Upper lobe of left lung (tissue), 4 donors: ENCODE results near the gene LMCD1.

Experiments used
- CTCF ChIP-seq, 6 experiments: fragments of 450-650 bp in 4 of 6; fragments of 200-600 bp in 2 of 6; sonication (generic) in 2 of 6; IDR thresholded peaks; one replicate each; pipeline ENCODE4 v1.5.1; 2016 to 2019; ENCODE audit warnings: antibody characterized with exemption in 6 of 6
- EP300 ChIP-seq, 4 donors: sonication (generic); formaldehyde crosslinking; IDR thresholded peaks; one replicate each; pipeline ENCODE4 v1.5.1; 2017; ENCODE audit warnings: antibody characterized with exemption in 4 of 4, control low read depth in 2 of 4
- POLR2A ChIP-seq, 4 donors: fragments of 450-650 bp; IDR thresholded peaks; one replicate each; pipeline ENCODE4 v1.5.1; 2016 to 2017; ENCODE audit warnings: antibody characterized with exemption in 4 of 4, mild to moderate bottlenecking in 2 of 4
- POLR2AphosphoS5 ChIP-seq, 2 donors: sonication (generic); formaldehyde crosslinking; IDR thresholded peaks; one replicate each; pipeline ENCODE4 v1.5.1; 2017; ENCODE audit warnings: antibody characterized with exemption in 2 of 2

GRCh38 chr3:8563597-8563996, 62.0 kb downstream of the LMCD1 start:
- no peak for TF ChIP-seq CTCF (IDR thresholded peaks at IDR 0.05)
- TF ChIP-seq POLR2A (IDR thresholded peaks at IDR 0.05) = no peak
- no peak for TF ChIP-seq EP300 (IDR thresholded peaks at IDR 0.05)
- no peak for TF ChIP-seq POLR2AphosphoS5 (IDR thresholded peaks at IDR 0.05)
